AG09309 (cell line): ENCODE data around the gene GSG1.

Experiments
- DNase-seq: peaks from one replicate; pipeline ENCODE4 v3.0.0-alpha.2; 2010; ENCODE audit warnings: low read depth
- H3K4me3 ChIP-seq: 2 replicates; pipeline ENCODE4 v1.5.1; 2011; ENCODE audit warnings: mild to moderate bottlenecking, low read depth, low read length, moderate library complexity; ENCODE audit not compliant: control insufficient read depth
- CTCF ChIP-seq: IDR thresholded peaks from 2 replicates; pipeline ENCODE4 v1.5.1; 2011; ENCODE audit warnings: mild to moderate bottlenecking, low read depth, low read length, inconsistent platforms; ENCODE audit not compliant: insufficient read depth, control insufficient read depth; ENCODE audit errors: missing control alignments

GSG1 gene

GRCh38 chr12:13124656-13125505, 21.4 kb upstream of the GSG1 start:
- TF ChIP-seq CTCF, result no peak
- DNase-seq, result no peak
- H3K4me3 ChIP-seq, result no peak overlapping the region

GRCh38 chr12:13121568-13121967, 18.1 kb upstream of the GSG1 start:
- TF ChIP-seq CTCF, result no peak
- H3K4me3 ChIP-seq, result no peak overlapping the region
- no peak for DNase-seq

- DNase-seq, result no peak
- H3K4me3 ChIP-seq, result no peak overlapping the region
- no peak for TF ChIP-seq CTCF
These were observed 16.9 kb upstream of the GSG1 start for GRCh38 chr12:13120413-13120812.

- no peak overlapping the region for H3K4me3 ChIP-seq
- DNase-seq, result no peak
- no peak for TF ChIP-seq CTCF
These were observed 16.4 kb upstream of the GSG1 start for GRCh38 chr12:13119826-13120225.

- no peak for DNase-seq
- no peak for TF ChIP-seq CTCF
- H3K4me3 ChIP-seq, result no peak overlapping the region
These were observed 13.6 kb upstream of the GSG1 start for GRCh38 chr12:13117029-13117428.

GRCh38 chr12:13116259-13116658, 12.8 kb upstream of the GSG1 start:
- TF ChIP-seq CTCF, result no peak
- H3K4me3 ChIP-seq, result no peak overlapping the region
- no peak for DNase-seq
